GM12801 (cell line): ENCODE measurements around the gene TBC1D13.

Source experiments
- CTCF ChIP-seq: IDR thresholded peaks from one replicate; pipeline ENCODE4 v1.5.1; 2011; ENCODE audit warnings: control low read depth; ENCODE audit not compliant: insufficient read length; ENCODE audit errors: extremely low read depth

TBC1D13 gene

DNA sequence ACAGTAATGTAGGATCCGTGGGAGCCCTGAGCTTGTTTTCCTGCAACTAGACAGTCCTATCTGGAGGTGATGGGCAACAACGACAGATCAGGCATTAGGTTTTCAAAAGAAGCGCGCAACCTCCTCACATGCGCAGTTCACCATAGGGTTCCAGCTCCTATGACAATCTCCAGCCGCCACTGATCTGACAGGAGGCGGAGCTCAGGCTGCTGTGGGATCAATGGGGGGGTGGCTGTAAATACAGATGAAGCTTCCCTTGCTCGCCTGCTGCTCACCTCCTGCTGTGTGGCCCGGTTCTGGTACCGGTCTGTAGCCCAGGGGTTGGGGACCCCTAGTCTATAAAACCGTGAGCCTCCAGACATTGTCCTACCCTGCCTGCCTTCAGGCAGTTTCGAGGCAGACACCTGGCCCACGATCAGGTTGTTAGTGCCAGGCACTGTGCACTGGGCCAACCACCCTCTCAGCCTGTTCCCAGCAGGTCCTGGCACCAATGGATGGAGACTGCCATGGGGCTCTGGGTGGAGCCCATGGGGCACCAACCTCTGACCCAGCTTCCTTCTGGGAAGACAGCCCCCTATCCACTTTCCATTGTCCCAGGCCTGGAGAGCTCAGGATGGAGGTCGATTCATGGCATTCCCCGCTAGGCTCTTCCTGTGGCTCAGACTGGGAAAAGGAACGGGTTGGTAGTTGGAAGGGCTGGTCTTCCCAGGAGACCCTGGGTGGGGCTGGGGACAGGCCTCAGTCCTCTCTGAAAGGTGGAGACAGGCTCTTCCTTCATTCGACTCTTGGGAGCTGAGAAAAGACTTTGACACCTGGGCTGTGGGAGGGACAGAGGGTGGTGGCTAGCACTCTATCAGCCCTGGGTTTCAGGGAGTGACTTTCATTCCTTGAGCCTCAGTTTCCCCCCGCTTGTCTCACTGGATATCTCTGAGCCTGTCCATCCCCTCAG lies 32.9 kb downstream of the TBC1D13 start:
- TF ChIP-seq CTCF = no peak

GRCh38 chr9:128820665-128821583 lies 33.9 kb downstream of the TBC1D13 start:
- TF ChIP-seq CTCF = no peak

DNA sequence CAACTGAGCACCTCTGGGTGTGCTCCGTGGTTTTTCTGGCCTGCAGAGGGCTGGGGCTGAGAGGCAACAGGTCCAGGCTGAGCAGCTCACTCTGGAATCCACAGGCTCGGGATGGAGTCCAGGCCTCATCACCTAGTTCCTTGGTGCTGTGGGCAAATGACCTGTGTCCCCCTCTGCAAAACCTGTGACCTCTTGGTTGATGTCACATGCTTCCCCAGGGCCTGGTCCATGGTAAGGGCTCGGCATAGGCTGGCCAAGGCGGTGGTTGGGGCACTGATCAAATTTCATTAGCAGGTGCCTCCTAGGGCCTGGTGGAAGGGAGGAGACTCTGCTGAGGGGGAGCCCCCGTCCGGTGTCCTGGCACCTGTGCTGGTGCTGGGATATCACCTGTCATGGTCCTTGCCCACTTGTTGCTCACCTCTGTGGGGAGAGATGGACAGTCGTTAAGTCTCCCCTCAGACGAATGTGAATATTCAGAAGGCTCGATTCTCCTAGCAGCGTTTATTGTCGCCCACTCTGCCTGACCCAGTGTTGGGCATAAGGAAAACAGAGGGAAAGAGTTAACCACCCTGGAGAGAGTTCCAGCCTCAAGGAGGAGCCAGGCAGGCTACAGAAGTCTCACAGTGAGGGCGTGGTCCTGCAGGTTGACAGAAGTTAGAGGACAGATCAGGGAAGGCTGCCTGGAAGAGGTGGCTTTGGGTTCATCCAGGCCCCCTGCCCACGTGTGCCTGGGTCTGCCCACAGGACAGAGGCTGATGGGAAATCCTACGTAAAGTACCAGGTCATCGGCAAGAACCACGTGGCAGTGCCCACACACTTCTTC lies 34.7 kb downstream of the TBC1D13 start:
- no peak for TF ChIP-seq CTCF

DNA sequence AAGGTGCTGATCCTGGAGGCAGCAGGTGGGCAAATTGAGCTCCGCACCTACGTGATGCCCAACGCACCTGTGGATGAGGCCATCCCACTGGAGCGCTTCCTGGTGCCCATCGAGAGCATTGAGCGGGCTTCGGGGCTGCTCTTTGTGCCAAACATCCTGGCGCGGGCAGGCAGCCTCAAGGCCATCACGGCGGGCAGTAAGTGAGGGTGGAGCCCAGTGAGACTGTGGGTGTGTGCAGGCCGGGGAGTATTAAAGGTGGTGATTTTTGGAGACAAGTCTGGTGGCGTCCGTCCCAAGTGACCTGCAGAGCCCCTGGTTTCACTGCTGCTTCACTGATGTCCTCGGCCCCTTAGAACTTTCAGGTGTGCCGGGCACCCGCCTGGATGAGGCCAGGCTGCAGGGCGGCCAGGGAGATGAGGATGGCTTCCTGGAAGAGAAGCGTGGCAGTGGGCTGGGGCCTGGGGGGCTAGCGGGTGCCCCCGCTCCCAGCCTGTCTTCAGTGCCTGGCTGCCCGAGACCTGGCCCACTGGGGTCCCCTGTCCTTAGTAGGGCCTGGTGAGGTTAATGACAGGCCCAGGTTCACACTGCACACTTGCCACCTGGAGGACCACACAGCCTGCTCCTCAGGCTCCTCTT lies 35.5 kb downstream of the TBC1D13 start:
- TF ChIP-seq CTCF = no peak

DNA sequence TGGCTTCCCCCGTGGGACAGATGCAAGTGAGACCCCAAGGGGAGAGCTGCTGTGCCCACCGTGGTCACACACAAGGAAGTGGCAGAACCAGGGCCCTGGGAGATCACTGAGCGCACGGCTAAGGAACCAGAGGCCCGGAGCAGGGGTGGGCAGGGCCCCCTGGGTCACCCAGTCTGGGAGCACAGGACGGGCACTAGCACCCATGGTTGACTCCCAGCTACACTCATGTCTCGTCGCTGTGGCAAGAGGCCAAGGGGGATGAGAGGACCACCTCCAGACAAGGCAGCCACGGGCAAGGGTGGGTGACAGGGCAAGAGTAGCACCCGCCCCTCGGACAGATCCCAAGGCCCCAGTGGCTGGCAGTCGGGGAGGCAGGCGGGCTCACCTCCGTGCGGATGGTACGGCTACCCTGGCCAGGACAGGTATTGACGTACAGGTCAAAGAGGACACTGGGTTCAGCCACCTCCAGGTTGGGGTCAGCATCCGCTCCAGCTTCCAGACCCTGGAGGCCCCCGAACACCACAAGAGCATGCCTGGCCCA lies 36.4 kb downstream of the TBC1D13 start:
- TF ChIP-seq CTCF = no peak

- no peak for TF ChIP-seq CTCF
Observed at GRCh38 chr9:128823903-128824406, 36.9 kb downstream of the TBC1D13 start.
